ENCODE results near the gene GALNT18.

DNA sequence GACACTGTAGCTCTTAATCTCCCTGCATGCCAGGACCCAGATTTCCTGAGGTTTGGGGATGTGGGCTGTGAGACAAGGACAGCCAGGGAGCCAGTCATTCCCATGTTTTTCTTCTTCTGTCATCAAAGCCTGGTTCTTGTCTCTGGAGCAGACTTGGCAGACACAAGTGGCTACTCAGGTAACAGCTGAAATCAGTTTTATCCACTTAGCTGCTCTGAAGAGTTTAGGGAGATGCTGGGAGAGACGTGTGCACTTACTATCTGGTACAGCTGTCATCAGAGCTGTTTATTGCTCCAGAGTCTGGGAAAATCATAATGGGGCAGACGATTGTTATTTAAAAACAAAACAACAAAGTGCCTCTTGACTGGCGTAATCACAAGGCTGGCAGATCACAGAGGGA lies 325.4 kb downstream of the GALNT18 start:
- TF ChIP-seq, protein P1, sequence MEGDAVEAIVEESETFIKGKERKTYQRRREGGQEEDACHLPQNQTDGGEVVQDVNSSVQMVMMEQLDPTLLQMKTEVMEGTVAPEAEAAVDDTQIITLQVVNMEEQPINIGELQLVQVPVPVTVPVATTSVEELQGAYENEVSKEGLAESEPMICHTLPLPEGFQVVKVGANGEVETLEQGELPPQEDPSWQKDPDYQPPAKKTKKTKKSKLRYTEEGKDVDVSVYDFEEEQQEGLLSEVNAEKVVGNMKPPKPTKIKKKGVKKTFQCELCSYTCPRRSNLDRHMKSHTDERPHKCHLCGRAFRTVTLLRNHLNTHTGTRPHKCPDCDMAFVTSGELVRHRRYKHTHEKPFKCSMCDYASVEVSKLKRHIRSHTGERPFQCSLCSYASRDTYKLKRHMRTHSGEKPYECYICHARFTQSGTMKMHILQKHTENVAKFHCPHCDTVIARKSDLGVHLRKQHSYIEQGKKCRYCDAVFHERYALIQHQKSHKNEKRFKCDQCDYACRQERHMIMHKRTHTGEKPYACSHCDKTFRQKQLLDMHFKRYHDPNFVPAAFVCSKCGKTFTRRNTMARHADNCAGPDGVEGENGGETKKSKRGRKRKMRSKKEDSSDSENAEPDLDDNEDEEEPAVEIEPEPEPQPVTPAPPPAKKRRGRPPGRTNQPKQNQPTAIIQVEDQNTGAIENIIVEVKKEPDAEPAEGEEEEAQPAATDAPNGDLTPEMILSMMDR (conservative IDR thresholded peaks at IDR 0.05; ENCODE audit: low read length): no peak
- no peak for TF ChIP-seq EZH2phosphoT487 (IDR thresholded peaks at IDR 0.05; ENCODE audit: borderline replicate concordance, low read depth, low read length)

All from OCI-LY7 (cell line).